HEK293T (cell line): ENCODE results near the gene UBE2O.

ENCODE experiments used
- CTCF ChIA-PET: fragments of 350-600 bp; formaldehyde crosslinking; extraction: SDS; loops from one replicate; lab custom pipeline; 2021; ENCODE audit warnings: antibody characterized with exemption, inconsistent platforms; lab: Yijun Ruan, JAX
- POLR2A ChIA-PET: fragments of 350-600 bp; formaldehyde crosslinking; extraction: SDS; loops from one replicate; lab custom pipeline; 2020; ENCODE audit warnings: antibody characterized with exemption, inconsistent platforms; lab: Yijun Ruan, JAX
- DNase-seq: peaks from one replicate; pipeline ENCODE4 v3.0.0; 2012; ENCODE audit warnings: mixed read lengths; ENCODE audit errors: extremely low spot score
- ARNT ChIP-seq: fragments of 450-650 bp; IDR thresholded peaks from 2 replicates; pipeline ENCODE4 v1.6.1; 2017; ENCODE audit warnings: mild to moderate bottlenecking
- BHLHE40 ChIP-seq: fragments of 450-650 bp; IDR thresholded peaks from 2 replicates; pipeline ENCODE4 v1.6.1; 2016; ENCODE audit warnings: mild to moderate bottlenecking, moderate library complexity, borderline replicate concordance
- CTBP1 ChIP-seq: fragments of 450-650 bp; IDR thresholded peaks from 2 replicates; pipeline ENCODE4 v1.6.1; 2016; ENCODE audit warnings: borderline replicate concordance
- ELF4 ChIP-seq: fragments of 450-650 bp; IDR thresholded peaks from 2 replicates; pipeline ENCODE4 v1.6.1; 2017; ENCODE audit warnings: antibody characterized with exemption
- FOXA1 ChIP-seq: fragments of 450-650 bp; IDR thresholded peaks from 2 replicates; pipeline ENCODE4 v1.6.1; 2016; ENCODE audit warnings: mild to moderate bottlenecking
- FOXK2 ChIP-seq: fragments of 450-650 bp; IDR thresholded peaks from 2 replicates; pipeline ENCODE4 v1.6.1; 2016; ENCODE audit warnings: mild to moderate bottlenecking
- FOXM1 ChIP-seq: fragments of 450-650 bp; IDR thresholded peaks from 2 replicates; pipeline ENCODE4 v1.6.1; 2017; ENCODE audit warnings: mild to moderate bottlenecking, borderline replicate concordance
- HDGF ChIP-seq: fragments of 450-650 bp; IDR thresholded peaks from 2 replicates; pipeline ENCODE4 v1.6.1; 2017; ENCODE audit warnings: antibody characterized with exemption, borderline replicate concordance
- L3MBTL2 ChIP-seq: fragments of 450-650 bp; conservative IDR thresholded peaks from 2 replicates; pipeline ENCODE4 v1.6.1; 2016; ENCODE audit warnings: mild to moderate bottlenecking
- LEF1 ChIP-seq: fragments of 450-650 bp; IDR thresholded peaks from 2 replicates; pipeline ENCODE4 v1.6.1; 2017; ENCODE audit warnings: mild to moderate bottlenecking, borderline replicate concordance
- NFRKB ChIP-seq: fragments of 450-650 bp; IDR thresholded peaks from 2 replicates; pipeline ENCODE4 v1.6.1; 2016; ENCODE audit warnings: mild to moderate bottlenecking, moderate library complexity
- SP1 ChIP-seq: fragments of 450-650 bp; IDR thresholded peaks from 2 replicates; pipeline ENCODE4 v1.6.1; 2017
- SUZ12 ChIP-seq: fragments of 450-650 bp; IDR thresholded peaks from 2 replicates; pipeline ENCODE4 v1.6.1; 2016; ENCODE audit warnings: mild to moderate bottlenecking
- TARDBP ChIP-seq: fragments of 450-650 bp; IDR thresholded peaks from 2 replicates; pipeline ENCODE4 v1.6.1; 2016
- ZNF384 ChIP-seq: fragments of 450-650 bp; IDR thresholded peaks from 2 replicates; pipeline ENCODE4 v1.6.1; 2016
- TF ChIP-seq, protein P1 (sequence below): fragments of 450-650 bp; IDR thresholded peaks from 2 replicates; pipeline ENCODE4 v1.6.1; 2016

UBE2O gene

DNA sequence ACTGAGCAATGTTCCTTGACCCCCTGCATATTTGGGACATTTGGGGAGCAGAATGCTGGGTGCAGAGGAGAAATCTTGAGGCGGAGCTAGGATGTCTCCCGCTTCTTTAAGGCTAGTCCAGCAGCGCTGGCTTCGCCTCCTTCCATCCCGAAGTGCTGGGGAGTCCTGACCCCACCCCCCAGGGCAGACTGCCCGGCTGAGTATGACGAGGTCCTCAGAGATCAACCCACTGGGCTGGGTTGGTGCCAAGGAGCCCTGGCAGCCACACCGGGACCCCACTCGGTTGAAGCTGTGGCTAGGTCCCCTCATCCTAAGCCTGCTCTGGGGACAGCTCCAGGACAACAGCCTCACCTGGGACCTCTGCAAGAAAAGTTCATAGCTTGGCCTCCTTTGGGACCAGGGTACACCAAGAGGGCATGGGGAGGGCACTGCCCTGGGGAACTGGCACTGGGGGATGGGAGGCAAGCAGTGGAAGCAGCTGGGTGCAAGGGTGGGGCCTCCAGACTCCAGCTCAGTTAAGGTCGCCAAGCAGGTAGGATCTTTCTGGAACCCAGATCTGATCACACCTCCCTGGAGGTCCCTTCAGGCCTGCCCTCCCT lies 37.3 kb upstream of the UBE2O start:
- CTCF ChIA-PET = interaction anchor here (0.7 kb wide), 1 partner anchor 17 kb away, joined by 3 read pairs; no protein-coding TSS in a partner anchor
- POLR2A ChIA-PET = interaction anchor here (2.0 kb wide), 1 partner anchor 9 kb away, joined by 5 read pairs; no protein-coding TSS in a partner anchor
- TF ChIP-seq LEF1 (no peak), TARDBP (no peak), HDGF (no peak)
- TF ChIP-seq, protein P1, sequence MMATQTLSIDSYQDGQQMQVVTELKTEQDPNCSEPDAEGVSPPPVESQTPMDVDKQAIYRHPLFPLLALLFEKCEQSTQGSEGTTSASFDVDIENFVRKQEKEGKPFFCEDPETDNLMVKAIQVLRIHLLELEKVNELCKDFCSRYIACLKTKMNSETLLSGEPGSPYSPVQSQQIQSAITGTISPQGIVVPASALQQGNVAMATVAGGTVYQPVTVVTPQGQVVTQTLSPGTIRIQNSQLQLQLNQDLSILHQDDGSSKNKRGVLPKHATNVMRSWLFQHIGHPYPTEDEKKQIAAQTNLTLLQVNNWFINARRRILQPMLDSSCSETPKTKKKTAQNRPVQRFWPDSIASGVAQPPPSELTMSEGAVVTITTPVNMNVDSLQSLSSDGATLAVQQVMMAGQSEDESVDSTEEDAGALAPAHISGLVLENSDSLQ = no peak
- DNase-seq = no peak

DNA sequence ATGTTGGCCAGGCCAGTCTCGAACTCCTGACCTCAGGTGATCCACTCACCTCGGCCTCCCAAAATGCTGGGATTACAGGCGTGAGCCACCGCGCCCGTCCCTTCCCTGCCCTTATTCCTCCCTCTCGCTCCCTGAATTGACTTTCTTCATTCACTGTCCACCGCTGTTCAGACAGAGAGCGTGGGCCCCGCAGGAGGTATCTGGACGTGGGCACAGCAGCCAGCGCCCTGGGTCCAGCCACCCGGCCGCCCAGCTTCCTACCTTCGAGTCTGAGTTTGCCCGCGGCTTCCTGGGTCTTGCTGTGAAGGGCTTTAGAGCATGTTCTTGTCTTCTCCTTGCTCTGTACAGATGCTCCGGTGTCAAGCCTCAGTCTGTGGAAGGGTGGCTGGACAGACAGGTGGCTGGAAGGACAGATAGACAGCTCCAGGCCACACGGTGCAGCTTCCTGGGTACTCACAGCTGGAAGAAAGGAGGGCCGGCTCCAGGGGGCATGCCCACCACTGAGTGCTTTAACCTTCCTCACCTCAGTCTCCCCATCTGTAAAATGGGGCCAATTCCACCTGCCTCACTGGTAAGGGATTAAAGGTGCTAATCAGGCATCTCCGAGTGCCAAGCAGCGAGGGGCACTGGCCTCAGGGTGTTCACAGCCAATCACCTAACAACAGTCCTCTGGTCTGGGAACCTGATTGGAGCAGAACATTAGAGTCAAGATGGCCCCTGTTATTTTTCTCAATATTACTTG lies 34.7 kb upstream of the UBE2O start:
- TF ChIP-seq ARNT (no peak), BHLHE40 (no peak), FOXM1 (no peak), LEF1 (no peak), SP1 (no peak), L3MBTL2 (no peak), TARDBP (no peak), NFRKB (no peak), ZNF384 (no peak), HDGF (no peak), FOXA1 (no peak), CTBP1 (no peak), FOXK2 (no peak), ELF4 (no peak)
- TF ChIP-seq, protein P1 = no peak
- POLR2A ChIA-PET = no interaction called here
- DNase-seq = no peak
- CTCF ChIA-PET = no interaction called here

DNA sequence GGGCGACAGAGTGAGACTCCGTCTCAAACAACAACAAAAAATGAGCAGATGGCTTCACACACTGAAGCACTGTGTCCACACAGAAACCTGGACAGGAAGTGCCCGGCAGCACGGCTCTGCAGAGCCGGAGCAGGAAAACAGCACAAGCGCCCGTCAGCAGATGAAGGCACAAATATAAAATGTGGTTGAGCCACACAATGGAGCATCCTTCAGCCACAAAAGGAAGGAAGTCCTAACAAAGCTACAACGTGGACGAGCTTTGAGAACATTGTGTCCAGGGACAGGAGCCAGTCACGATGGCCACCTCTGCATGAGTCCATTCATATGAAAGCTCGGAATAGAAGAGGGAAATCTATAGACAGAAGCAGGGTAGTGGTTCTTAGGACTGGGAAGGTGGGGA lies 32.6 kb upstream of the UBE2O start:
- CTCF ChIA-PET = interaction anchor here (1.0 to 1.4 kb wide), 2 partner anchors 18 to 26 kb away, joined by 3 to 5 read pairs; no protein-coding TSS in a partner anchor
- POLR2A ChIA-PET = no interaction called here
- TF ChIP-seq, protein P1 = no peak
- no peak for TF ChIP-seq TARDBP
- no peak for TF ChIP-seq ARNT
- TF ChIP-seq BHLHE40 = no peak
- TF ChIP-seq SP1 = no peak
- no peak for TF ChIP-seq SUZ12
- TF ChIP-seq ELF4 = no peak
- TF ChIP-seq NFRKB = no peak
- TF ChIP-seq CTBP1 = no peak
- no peak for TF ChIP-seq HDGF
- no peak for DNase-seq

DNA sequence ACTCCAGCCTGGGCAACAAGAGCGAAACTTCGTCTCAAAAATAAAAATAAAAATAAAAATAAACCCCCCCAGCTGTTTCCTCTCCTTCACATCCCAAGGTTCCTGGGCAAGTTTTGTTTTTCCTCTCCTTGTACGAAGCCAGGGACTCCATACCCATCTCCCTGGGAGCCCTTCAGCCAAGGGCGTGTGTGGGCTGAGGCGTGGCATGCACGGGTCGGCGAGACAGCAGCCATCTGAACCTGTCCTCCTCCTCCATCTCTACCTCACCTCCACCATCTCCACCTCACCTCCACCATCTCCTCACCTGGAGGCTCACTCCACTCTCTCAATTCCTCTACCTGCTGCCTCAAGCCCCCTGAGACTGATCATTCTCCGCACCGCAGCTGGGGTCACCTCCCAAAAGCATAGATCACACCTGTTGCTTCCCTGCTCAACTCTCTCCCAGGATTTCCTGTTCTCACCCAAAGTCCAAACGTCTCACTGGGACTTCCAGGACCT lies 31.3 kb upstream of the UBE2O start:
- ChIA-PET POLR2A (no interaction called here), CTCF (interaction anchor here (1.4 kb wide), 1 partner anchor 25 kb away, joined by 5 read pairs; no protein-coding TSS in a partner anchor)
- no peak for DNase-seq
- TF ChIP-seq SP1 (no peak), ARNT (no peak), FOXM1 (no peak), TARDBP (no peak), ELF4 (no peak), BHLHE40 (no peak), LEF1 (no peak), NFRKB (no peak), HDGF (no peak)
- TF ChIP-seq, protein P1 = no peak

DNA sequence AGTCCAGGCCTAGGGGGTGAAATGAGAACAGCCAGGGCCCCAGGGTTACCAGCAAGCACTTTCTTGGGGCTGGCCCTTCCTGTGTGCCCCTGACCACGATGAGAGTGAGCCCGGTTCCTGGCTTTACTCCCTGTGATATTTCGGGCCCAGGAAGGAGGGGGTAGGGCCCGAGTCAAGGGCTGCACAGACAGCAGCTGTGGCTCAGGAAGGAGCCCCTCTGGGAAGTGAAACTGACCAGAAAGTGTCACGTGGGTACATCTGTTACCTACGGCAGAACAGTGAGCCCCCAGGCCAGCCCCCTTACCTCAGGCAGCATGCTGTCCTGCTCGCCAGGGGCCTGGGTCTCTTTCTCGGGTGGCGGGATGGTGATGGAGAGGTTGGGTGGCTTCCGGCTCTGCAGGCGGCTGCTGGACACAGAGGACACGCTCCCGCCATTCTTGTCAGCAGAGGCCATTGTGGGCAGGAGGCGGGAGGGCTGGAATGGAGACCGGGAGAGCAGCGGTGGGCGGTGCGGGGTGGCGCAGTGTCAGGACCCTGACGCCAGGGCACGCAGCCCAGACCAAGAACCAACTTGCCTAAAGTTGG lies 28.2 kb upstream of the UBE2O start:
- no peak for DNase-seq
- TF ChIP-seq ZNF384 (no peak), CTBP1 (no peak), NFRKB (no peak), FOXM1 (no peak), ELF4 (no peak), LEF1 (no peak), L3MBTL2 (no peak), SUZ12 (no peak)
- TF ChIP-seq, protein P1 = no peak
- CTCF ChIA-PET = no interaction called here
- POLR2A ChIA-PET = no interaction called here
